Measurements from ENCODE around the gene KCNG4. TPM values are rescaled to one million over a fixed set of nuclear protein-coding genes. Genes with fewer than 3 reads are reported as not detected.

The KCNG4 gene
- total RNA-seq, 2 experiments from 2014 or later, result not detected

DNA sequence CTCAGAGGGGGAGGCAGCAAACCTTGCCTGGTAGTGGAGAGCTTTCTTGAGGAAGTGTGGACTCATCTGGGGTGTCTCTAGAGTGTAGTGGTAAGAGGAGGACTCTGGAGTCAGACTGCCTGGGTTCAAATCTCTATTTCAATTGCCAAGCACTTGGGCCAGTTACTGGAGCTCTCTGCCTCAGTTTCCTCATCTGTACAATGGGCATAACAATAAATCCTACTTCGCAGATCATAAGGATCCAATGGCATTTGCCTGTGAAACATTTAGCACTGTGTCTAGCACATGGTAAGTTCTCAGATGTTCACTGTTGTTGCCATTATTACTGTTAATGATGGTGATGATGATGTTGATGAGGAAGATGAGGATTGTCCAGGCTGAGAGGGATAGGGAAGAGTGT is 31.2 kb upstream of the KCNG4 start:
- Histone ChIP-seq H3K27ac (ENCODE audit: low read depth in 1 of 2, low read length in 2 of 2) (no peak overlapping the region), H3K4me1 (ENCODE audit: insufficient read depth, low read length) (peaks cover 2% of the 10 kb centered on the region), H3K4me3 (ENCODE audit: low read length) (no peak overlapping the region), H3K27me3 (ENCODE audit: control insufficient read depth in 1 of 2, insufficient read depth in 2 of 2, low read length in 2 of 2) (peaks cover 0 to 5% of the 10 kb centered on the region in 2 experiments), H3K36me3 (ENCODE audit: insufficient read depth, low read length) (no peaks in the 10 kb centered on the region), H3K9me3 (ENCODE audit: control insufficient read depth in 1 of 2, insufficient read depth in 1 of 2, low read length in 2 of 2) (no peaks in the 10 kb centered on the region)
- ATAC-seq (ENCODE audit: poor library complexity) (no peak), DNase-seq (no peak)
- no peaks in the 10 kb centered on the region for H3K9me3 Mint-ChIP-seq
- no peak overlapping the region for H3K4me3 Mint-ChIP-seq
- no peaks in the 10 kb centered on the region for H3K36me3 Mint-ChIP-seq (ENCODE audit: low read depth)
- peaks cover 10% of the 10 kb centered on the region for H3K27me3 Mint-ChIP-seq
- CTCF ChIA-PET, result no interaction called here
- intact Hi-C loops (cut with DNase I, micrococcal nuclease), result loop anchor here (10.0 kb wide), 1 partner anchor 704 kb away; no protein-coding TSS in a partner anchor
- POLR2A ChIA-PET, result no interaction called here
- no peaks in the 10 kb centered on the region for H3K4me1 Mint-ChIP-seq (ENCODE audit: low read depth)
- H3K27ac Mint-ChIP-seq, result no peak overlapping the region
- TF ChIP-seq, protein P1, sequence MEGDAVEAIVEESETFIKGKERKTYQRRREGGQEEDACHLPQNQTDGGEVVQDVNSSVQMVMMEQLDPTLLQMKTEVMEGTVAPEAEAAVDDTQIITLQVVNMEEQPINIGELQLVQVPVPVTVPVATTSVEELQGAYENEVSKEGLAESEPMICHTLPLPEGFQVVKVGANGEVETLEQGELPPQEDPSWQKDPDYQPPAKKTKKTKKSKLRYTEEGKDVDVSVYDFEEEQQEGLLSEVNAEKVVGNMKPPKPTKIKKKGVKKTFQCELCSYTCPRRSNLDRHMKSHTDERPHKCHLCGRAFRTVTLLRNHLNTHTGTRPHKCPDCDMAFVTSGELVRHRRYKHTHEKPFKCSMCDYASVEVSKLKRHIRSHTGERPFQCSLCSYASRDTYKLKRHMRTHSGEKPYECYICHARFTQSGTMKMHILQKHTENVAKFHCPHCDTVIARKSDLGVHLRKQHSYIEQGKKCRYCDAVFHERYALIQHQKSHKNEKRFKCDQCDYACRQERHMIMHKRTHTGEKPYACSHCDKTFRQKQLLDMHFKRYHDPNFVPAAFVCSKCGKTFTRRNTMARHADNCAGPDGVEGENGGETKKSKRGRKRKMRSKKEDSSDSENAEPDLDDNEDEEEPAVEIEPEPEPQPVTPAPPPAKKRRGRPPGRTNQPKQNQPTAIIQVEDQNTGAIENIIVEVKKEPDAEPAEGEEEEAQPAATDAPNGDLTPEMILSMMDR (IDR thresholded peaks at IDR 0.05), result no peak

DNA sequence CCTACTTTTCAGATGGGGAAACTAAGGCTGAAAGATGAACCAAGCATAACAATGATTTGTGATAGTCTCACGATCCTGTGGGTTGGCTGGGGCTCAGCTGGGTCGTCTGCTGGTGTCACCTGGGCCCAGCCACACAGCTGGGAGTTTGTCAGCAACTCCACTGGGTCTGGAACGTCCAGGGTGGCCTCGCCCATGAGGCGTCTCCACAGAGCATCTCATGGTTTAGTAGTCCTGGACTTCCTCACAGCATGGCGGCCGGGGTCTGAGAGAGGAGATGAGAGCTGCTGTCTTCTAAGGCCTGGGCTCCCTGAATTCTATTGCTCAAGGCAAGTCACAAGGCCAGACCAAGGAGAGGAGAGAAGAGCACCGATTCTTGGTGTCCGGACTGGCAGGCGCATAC is 30.7 kb upstream of the KCNG4 start:
- Histone ChIP-seq H3K4me1 (ENCODE audit: insufficient read depth, low read length) (peaks cover 2% of the 10 kb centered on the region), H3K27me3 (ENCODE audit: control insufficient read depth in 1 of 2, insufficient read depth in 2 of 2, low read length in 2 of 2) (peaks cover 0 to 5% of the 10 kb centered on the region in 2 experiments), H3K27ac (ENCODE audit: low read depth in 1 of 2, low read length in 2 of 2) (no peak overlapping the region), H3K36me3 (ENCODE audit: insufficient read depth, low read length) (no peaks in the 10 kb centered on the region), H3K9me3 (ENCODE audit: control insufficient read depth in 1 of 2, insufficient read depth in 1 of 2, low read length in 2 of 2) (no peaks in the 10 kb centered on the region), H3K4me3 (ENCODE audit: low read length) (no peak overlapping the region)
- Mint-ChIP-seq H3K4me3 (no peak overlapping the region), H3K9me3 (no peaks in the 10 kb centered on the region), H3K36me3 (ENCODE audit: low read depth) (no peaks in the 10 kb centered on the region), H3K27ac (no peak overlapping the region), H3K27me3 (peaks cover 8% of the 10 kb centered on the region), H3K4me1 (ENCODE audit: low read depth) (no peaks in the 10 kb centered on the region)
- DNase-seq, result no peak
- TF ChIP-seq, protein P1 (IDR thresholded peaks at IDR 0.05), result no peak
- ChIA-PET POLR2A (no interaction called here), CTCF (no interaction called here)
- no peak for ATAC-seq (ENCODE audit: poor library complexity)
- intact Hi-C loops (cut with DNase I, micrococcal nuclease), result loop anchor here (10.0 kb wide), 1 partner anchor 704 kb away; no protein-coding TSS in a partner anchor

DNA sequence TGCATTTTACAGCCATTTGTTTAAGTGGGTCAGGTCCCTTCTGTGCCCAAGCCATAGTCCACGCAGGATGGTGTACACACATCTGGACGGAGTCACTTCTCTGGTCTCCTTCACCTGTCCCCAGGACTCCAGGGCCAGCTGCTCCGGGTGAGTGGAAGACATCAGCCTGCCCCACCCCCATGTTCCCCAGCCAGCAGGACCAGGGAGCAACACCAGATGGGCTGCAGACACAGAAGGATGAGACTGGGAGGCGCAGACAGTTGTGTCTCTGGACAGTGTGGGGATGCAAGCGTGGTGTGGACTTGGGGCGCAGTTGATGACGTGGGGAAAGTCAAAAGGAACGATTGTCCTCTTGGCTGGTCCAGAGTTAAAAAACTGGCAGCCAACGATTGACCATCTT is 30.3 kb upstream of the KCNG4 start:
- peaks cover 0 to 5% of the 10 kb centered on the region in 2 experiments for H3K27me3 ChIP-seq (ENCODE audit: control insufficient read depth in 1 of 2, insufficient read depth in 2 of 2, low read length in 2 of 2)
- POLR2A ChIA-PET, result no interaction called here
- H3K4me3 ChIP-seq (ENCODE audit: low read length), result no peak overlapping the region
- CTCF ChIA-PET, result no interaction called here
- intact Hi-C loops (cut with DNase I, micrococcal nuclease), result loop anchor here (10.0 kb wide), 1 partner anchor 705 kb away; no protein-coding TSS in a partner anchor
- no peak overlapping the region for H3K27ac ChIP-seq (ENCODE audit: low read depth in 1 of 2, low read length in 2 of 2)
- TF ChIP-seq, protein P1 (IDR thresholded peaks at IDR 0.05), result no peak
- no peak overlapping the region for H3K4me3 Mint-ChIP-seq
- H3K9me3 Mint-ChIP-seq, result no peaks in the 10 kb centered on the region
- H3K9me3 ChIP-seq (ENCODE audit: control insufficient read depth in 1 of 2, insufficient read depth in 1 of 2, low read length in 2 of 2), result no peaks in the 10 kb centered on the region
- no peaks in the 10 kb centered on the region for H3K4me1 Mint-ChIP-seq (ENCODE audit: low read depth)
- ATAC-seq (ENCODE audit: poor library complexity) (no peak), DNase-seq (no peak)
- no peak overlapping the region for H3K27ac Mint-ChIP-seq
- H3K36me3 ChIP-seq (ENCODE audit: insufficient read depth, low read length), result no peaks in the 10 kb centered on the region
- peaks cover 7% of the 10 kb centered on the region for H3K27me3 Mint-ChIP-seq
- no peaks in the 10 kb centered on the region for H3K36me3 Mint-ChIP-seq (ENCODE audit: low read depth)
- peaks cover 2% of the 10 kb centered on the region for H3K4me1 ChIP-seq (ENCODE audit: insufficient read depth, low read length)
